A673 (cell line): ENCODE results near the gene SDK1.

Experiments used
- EZH2 ChIP-seq: fragments of 200-600 bp; sonication (generic); IDR thresholded peaks from 2 replicates; pipeline ENCODE4 v1.6.1; 2017; ENCODE audit warnings: borderline replicate concordance, low read depth, mild to moderate bottlenecking, mixed read lengths, antibody characterized with exemption, low read length; ENCODE audit not compliant: poor library complexity, severe bottlenecking
- TF ChIP-seq, protein P1 (sequence below): fragments of 300-800, 200-600 bp; sonication (generic); conservative IDR thresholded peaks from 2 replicates; pipeline ENCODE4 v1.5.1; 2017; ENCODE audit warnings: low read depth, mild to moderate bottlenecking, antibody characterized with exemption, low read length, moderate library complexity, mixed read lengths

DNA sequence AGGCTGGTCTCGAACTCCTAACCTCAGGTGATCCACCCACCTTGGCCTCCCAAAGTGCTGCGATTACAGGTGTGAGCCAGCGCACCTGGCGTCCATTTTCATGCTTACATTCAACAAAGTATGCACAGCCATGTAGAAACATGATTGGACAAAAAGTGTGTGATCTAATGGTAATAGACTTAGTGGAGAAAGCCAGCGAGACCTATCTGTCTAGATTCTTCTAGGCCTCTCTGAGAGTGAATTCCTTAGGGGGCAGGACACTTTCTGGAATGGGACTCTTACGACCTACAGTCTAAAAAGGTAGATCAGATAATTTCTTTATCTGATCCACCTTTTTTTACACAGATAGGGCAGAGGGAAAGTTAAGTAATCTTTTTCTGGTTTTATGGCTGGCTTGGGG, 46.3 kb upstream of the SDK1 start:
- TF ChIP-seq, protein P1, sequence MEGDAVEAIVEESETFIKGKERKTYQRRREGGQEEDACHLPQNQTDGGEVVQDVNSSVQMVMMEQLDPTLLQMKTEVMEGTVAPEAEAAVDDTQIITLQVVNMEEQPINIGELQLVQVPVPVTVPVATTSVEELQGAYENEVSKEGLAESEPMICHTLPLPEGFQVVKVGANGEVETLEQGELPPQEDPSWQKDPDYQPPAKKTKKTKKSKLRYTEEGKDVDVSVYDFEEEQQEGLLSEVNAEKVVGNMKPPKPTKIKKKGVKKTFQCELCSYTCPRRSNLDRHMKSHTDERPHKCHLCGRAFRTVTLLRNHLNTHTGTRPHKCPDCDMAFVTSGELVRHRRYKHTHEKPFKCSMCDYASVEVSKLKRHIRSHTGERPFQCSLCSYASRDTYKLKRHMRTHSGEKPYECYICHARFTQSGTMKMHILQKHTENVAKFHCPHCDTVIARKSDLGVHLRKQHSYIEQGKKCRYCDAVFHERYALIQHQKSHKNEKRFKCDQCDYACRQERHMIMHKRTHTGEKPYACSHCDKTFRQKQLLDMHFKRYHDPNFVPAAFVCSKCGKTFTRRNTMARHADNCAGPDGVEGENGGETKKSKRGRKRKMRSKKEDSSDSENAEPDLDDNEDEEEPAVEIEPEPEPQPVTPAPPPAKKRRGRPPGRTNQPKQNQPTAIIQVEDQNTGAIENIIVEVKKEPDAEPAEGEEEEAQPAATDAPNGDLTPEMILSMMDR, result no peak
- no peak for TF ChIP-seq EZH2
